Cardiac muscle cell (in vitro differentiated cells and primary cell): Measurements from ENCODE around the gene ZFAND3. TPM values are rescaled to one million over a fixed set of nuclear protein-coding genes. Genes with fewer than 3 reads are reported as not detected.

Experiments
- DNase-seq, 2 donors: peaks; one replicate each; pipeline versions ENCODE4 v3.0.0 to v3.0.0-alpha.2; 2010 to 2017; ENCODE audit warnings: low read depth in 1 of 2, low spot score in 1 of 2
- H3K27ac ChIP-seq: fragments of 200-600 bp; sonication (generic); 2 replicates; pipeline ENCODE4 v1.5.1; 2016
- H3K27me3 ChIP-seq: fragments of 200-600 bp; sonication (generic); 2 replicates; pipeline ENCODE4 v1.6.0; 2016; ENCODE audit warnings: control low read depth
- H3K36me3 ChIP-seq: fragments of 200-600 bp; sonication (generic); 2 replicates; pipeline ENCODE4 v1.5.1; 2016; ENCODE audit warnings: control low read depth
- H3K4me1 ChIP-seq: fragments of 200-600 bp; sonication (generic); 2 replicates; pipeline ENCODE4 v1.8.1; 2017; ENCODE audit warnings: low read depth, mild to moderate bottlenecking, mixed run types
- H3K4me3 ChIP-seq: fragments of 200-600 bp; sonication (generic); 2 replicates; pipeline ENCODE4 v1.5.1; 2016; ENCODE audit warnings: mild to moderate bottlenecking
- H3K9me3 ChIP-seq: fragments of 200-600 bp; sonication (generic); 2 replicates; pipeline ENCODE4 v1.5.1; 2017; ENCODE audit warnings: low read depth, mild to moderate bottlenecking, control low read depth
- CTCF ChIP-seq: IDR thresholded peaks from 2 replicates; pipeline ENCODE4 v1.5.1; 2012; ENCODE audit warnings: low read depth, mild to moderate bottlenecking, low read length
- polyA plus RNA-seq: library from polyadenylated mRNA; unstranded; fragments of >200 nt; fragmentation: Nextera tagmentation; extraction: Ambion mirVana; gene quantifications from 2 replicates; pipeline ENCODE4 v1.2.1, GENCODE V29; 2016
- total RNA-seq: library from RNA; depleted of rRNA; stranded (reverse); fragments of >200 nt; gene quantifications from 2 replicates; pipeline ENCODE4 v1.2.3, GENCODE V29; 2016

The ZFAND3 gene
- total and polyA plus RNA-seq, 2 experiments from 2014 or later = 49.9 to 68.0 TPM

DNA sequence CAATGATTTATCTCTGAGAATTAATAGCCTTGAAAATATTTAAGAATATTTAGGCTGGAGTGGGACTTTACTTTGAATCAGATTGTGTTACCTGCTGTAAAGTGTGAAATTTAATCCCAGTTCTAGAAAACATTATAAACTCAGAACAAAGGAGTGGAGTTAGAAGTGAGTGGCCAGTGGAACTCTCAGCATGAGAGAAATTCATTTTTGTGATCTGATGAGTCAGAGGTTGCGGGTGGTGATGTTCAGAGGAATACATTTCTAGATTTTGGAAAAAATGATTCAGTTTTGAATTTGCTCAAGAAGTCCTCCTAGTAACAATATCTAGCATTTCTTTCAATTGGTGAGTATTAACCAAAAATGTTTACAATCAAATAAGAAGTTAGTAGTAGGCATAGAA, 167.5 kb downstream of the ZFAND3 start:
- no peaks in the 10 kb centered on the region for H3K9me3 ChIP-seq
- H3K4me3 ChIP-seq = no peak overlapping the region
- H3K27ac ChIP-seq = no peak overlapping the region
- H3K36me3 ChIP-seq = no peaks in the 10 kb centered on the region
- H3K4me1 ChIP-seq = peaks cover 21% of the 10 kb centered on the region
- TF ChIP-seq CTCF = no peak
- peak in 1 of 2 donors; percentile 67 for DNase-seq
- no peaks in the 10 kb centered on the region for H3K27me3 ChIP-seq

DNA sequence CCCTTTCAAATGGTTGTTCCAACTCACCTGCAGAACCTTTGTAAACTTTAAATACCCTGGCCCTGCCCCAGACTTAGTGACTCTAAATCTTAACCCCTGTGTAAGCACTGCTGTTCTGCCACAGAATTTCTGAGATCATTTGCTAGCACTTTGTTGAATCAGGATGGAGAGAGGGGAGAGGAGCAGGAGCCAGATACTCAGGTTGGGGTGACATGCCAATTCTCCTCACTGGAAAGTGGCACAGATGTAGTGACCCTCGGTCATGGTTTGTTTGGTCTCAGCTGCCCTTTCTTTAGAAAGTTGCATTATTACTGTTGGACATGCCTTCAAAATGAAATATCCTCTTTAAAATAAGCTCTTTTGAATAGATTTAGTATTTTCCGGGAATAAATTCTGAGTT, 168.0 kb downstream of the ZFAND3 start:
- H3K4me1 ChIP-seq = peaks cover 21% of the 10 kb centered on the region
- no peak for TF ChIP-seq CTCF
- no peaks in the 10 kb centered on the region for H3K36me3 ChIP-seq
- H3K27ac ChIP-seq = no peak overlapping the region
- no peak overlapping the region for H3K4me3 ChIP-seq
- no peak for DNase-seq
- no peaks in the 10 kb centered on the region for H3K27me3 ChIP-seq
- no peaks in the 10 kb centered on the region for H3K9me3 ChIP-seq

GRCh38 chr6:37988127-37988526, 168.6 kb downstream of the ZFAND3 start:
- H3K27ac ChIP-seq = peak overlapping the region; percentile 47

GRCh38 chr6:37988696-37989095, 169.2 kb downstream of the ZFAND3 start:
- Histone ChIP-seq H3K27ac (peak overlapping the region; percentile 47), H3K4me3 (no peak overlapping the region), H3K36me3 (no peaks in the 10 kb centered on the region), H3K27me3 (no peaks in the 10 kb centered on the region), H3K4me1 (peaks cover 26% of the 10 kb centered on the region), H3K9me3 (no peaks in the 10 kb centered on the region)
- TF ChIP-seq CTCF = no peak
- DNase-seq = no peak

More at GRCh38 chr6:37988127-37988526, 168.6 kb downstream of the ZFAND3 start:
- peak in 1 of 2 donors; percentile 68 for DNase-seq
- Histone ChIP-seq H3K27me3 (no peaks in the 10 kb centered on the region), H3K9me3 (no peaks in the 10 kb centered on the region), H3K4me1 (peaks cover 21% of the 10 kb centered on the region), H3K4me3 (no peak overlapping the region), H3K36me3 (no peaks in the 10 kb centered on the region)
- TF ChIP-seq CTCF = no peak

- Histone ChIP-seq H3K27ac (peak overlapping the region; percentile 38), H3K27me3 (no peaks in the 10 kb centered on the region), H3K4me1 (peaks cover 32% of the 10 kb centered on the region), H3K9me3 (no peaks in the 10 kb centered on the region), H3K36me3 (no peaks in the 10 kb centered on the region), H3K4me3 (no peak overlapping the region)
- peak; percentile 7 to 86 for DNase-seq
- no peak for TF ChIP-seq CTCF
These were observed 171.4 kb downstream of the ZFAND3 start for GRCh38 chr6:37990762-37991525.
